Measurements from ENCODE around the gene RNU5D-1. TPM values are rescaled to one million over a fixed set of nuclear protein-coding genes. Genes with fewer than 3 reads are reported as not detected.

The RNU5D-1 gene
- total RNA-seq, 1 experiment from 2014 or later: not detected

- no peaks in the 10 kb centered on the region for H3K27me3 Mint-ChIP-seq (ENCODE audit: low read depth)
- no peaks in the 10 kb centered on the region for H3K9me3 Mint-ChIP-seq
- peaks cover 22% of the 10 kb centered on the region for H3K4me1 Mint-ChIP-seq
- peaks cover 49% of the 10 kb centered on the region for H3K36me3 Mint-ChIP-seq
- ChIA-PET CTCF (interaction anchor here (1.7 to 2.0 kb wide), 2 partner anchors 10 to 17 kb away, joined by 5 to 9 read pairs; partner anchors contain the start of gene BEST4), POLR2A (interaction anchor here (1.1 to 2.8 kb wide), 4 partner anchors 8 to 745 kb away, joined by 3 to 19 read pairs (median 12); partner anchors contain the start of gene PRDX1)
- ATAC-seq (no peak), DNase-seq (ENCODE audit: low spot score) (no peak)
- peak overlapping the region; percentile 87 for H3K4me3 Mint-ChIP-seq
- H3K27ac Mint-ChIP-seq: peak overlapping the region; percentile 92
- TF ChIP-seq SP1 (CRISPR knock-in tag; conservative IDR thresholded peaks at IDR 0.05) (no peak), PREB (CRISPR knock-in tag; IDR thresholded peaks at IDR 0.05; ENCODE audit: borderline replicate concordance) (no peak), TP53 (CRISPR knock-in tag; IDR thresholded peaks at IDR 0.05) (no peak), JAZF1 (CRISPR knock-in tag; IDR thresholded peaks at IDR 0.05) (no peak), ZNF138 (CRISPR knock-in tag; conservative IDR thresholded peaks at IDR 0.05) (no peak), SMAD4 (CRISPR knock-in tag; IDR thresholded peaks at IDR 0.05) (no peak), FOXP4 (CRISPR knock-in tag; IDR thresholded peaks at IDR 0.05) (no peak), ARID4B (CRISPR knock-in tag; IDR thresholded peaks at IDR 0.05; ENCODE audit: borderline replicate concordance) (no peak)
These were observed 45.7 kb upstream of the RNU5D-1 start for GRCh38 chr1:44776730-44777068.

GRCh38 chr1:44775930-44776729, 45.2 kb upstream of the RNU5D-1 start:
- ChIA-PET CTCF (interaction anchor here (1.7 to 2.0 kb wide), 2 partner anchors 11 to 17 kb away, joined by 5 to 9 read pairs; partner anchors contain the start of gene BEST4), POLR2A (interaction anchor here (0.6 to 2.8 kb wide), 17 partner anchors 8 to 1126 kb away, joined by 3 to 19 read pairs (median 4); partner anchors contain the start of genes ARMH1, BTBD19, HECTD3 and KDM4A)
- no peaks in the 10 kb centered on the region for H3K9me3 Mint-ChIP-seq
- no peak for ATAC-seq
- peak overlapping the region; percentile 92 for H3K27ac Mint-ChIP-seq
- no peak for DNase-seq (ENCODE audit: low spot score)
- peaks cover 22% of the 10 kb centered on the region for H3K4me1 Mint-ChIP-seq
- peaks cover 49% of the 10 kb centered on the region for H3K36me3 Mint-ChIP-seq
- H3K4me3 Mint-ChIP-seq: peak overlapping the region; percentile 87
- no peaks in the 10 kb centered on the region for H3K27me3 Mint-ChIP-seq (ENCODE audit: low read depth)
- TF ChIP-seq PREB (CRISPR knock-in tag; IDR thresholded peaks at IDR 0.05; ENCODE audit: borderline replicate concordance): no peak
- no peak for TF ChIP-seq SMAD4 (CRISPR knock-in tag; IDR thresholded peaks at IDR 0.05)
- no peak for TF ChIP-seq NFATC4 (CRISPR knock-in tag; IDR thresholded peaks at IDR 0.05)
- 0 out of 2 replicates have a peak, but pooled peaks have one; percentile 2 for TF ChIP-seq TCF7 (CRISPR knock-in tag; IDR thresholded peaks at IDR 0.05; ENCODE audit: low read depth)
- TF ChIP-seq MYBL2 (CRISPR knock-in tag; IDR thresholded peaks at IDR 0.05): no peak
- 0 out of 2 replicates have a peak, but pooled peaks have one; percentile 12 for TF ChIP-seq PRRX2 (CRISPR knock-in tag; IDR thresholded peaks at IDR 0.05)
- no peak for TF ChIP-seq GABPB1 (CRISPR knock-in tag; IDR thresholded peaks at IDR 0.05)
- TF ChIP-seq ZNF263 (CRISPR knock-in tag; IDR thresholded peaks at IDR 0.05; ENCODE audit: low read depth): no peak
- TF ChIP-seq ZNF317 (CRISPR knock-in tag; IDR thresholded peaks at IDR 0.05; ENCODE audit: borderline replicate concordance, low read depth): no peak; the same call in 1 of the 2 replicates
- TF ChIP-seq SOX15 (CRISPR knock-in tag; IDR thresholded peaks at IDR 0.05): no peak
- TF ChIP-seq ATF6 (CRISPR knock-in tag; IDR thresholded peaks at IDR 0.05): 0 out of 2 replicates have a peak, but pooled peaks have one; percentile 16
- 0 out of 2 replicates have a peak, but pooled peaks have one; percentile 11 for TF ChIP-seq NR1H2 (CRISPR knock-in tag; IDR thresholded peaks at IDR 0.05)
- 0 out of 2 replicates have a peak, but pooled peaks have one; percentile 6 for TF ChIP-seq AR (CRISPR knock-in tag; IDR thresholded peaks at IDR 0.05)
